GM19372 (cell line): ENCODE results near the gene FXN.
"Not testable (repeated sequence)": the region's sequence is repeated elsewhere in the genome, so short reads cannot be mapped to it uniquely, and the experiment has no call there.

Experiments used
- ATAC-seq: cut with Tn5 transposase; IDR thresholded peaks from one replicate; pipeline ENCODE4 v1.9.1; 2021; ENCODE audit warnings: mild to moderate bottlenecking, low read depth, moderate library complexity; ENCODE audit not compliant: unreplicated experiment

FXN gene

DNA sequence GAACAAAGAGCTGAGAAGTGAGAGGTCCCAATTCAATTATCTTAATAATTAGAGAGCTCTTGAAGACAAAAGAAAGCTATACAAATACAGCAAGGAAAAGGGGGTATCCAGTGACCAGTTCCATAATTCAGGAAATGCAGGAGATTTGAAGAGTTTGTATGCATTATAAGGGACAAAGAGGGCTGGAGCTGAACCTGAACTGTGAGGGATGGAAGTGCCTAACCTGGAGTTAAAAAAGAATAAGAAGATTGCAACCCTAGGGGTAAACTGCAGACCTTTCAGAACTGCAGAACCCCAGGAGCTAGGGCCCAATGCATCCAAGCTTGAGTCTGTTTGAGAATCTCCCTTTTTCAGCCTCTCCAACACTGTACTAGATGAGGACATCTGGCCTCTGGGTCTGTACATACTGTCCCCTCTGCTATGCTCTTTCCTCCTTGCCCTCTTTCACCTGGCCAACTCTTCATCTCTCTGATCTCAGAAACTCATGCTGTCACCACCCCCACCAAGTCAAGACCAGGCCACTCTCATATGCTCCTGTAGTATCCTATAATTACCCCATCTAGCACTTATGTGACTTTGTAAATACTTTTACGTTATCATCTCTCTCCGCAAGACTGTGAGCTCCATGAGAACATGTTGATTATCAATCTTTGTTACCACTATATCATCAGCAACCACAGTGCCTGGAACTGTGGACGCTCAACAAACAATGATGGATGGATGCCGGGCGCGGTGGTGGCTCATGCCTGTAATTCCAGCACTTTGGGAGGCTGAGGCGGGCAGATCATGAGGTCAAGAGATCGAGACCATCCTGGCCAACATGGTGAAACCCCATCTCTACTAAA lies 15.0 kb upstream of the FXN start:
- ATAC-seq, result no peak

DNA sequence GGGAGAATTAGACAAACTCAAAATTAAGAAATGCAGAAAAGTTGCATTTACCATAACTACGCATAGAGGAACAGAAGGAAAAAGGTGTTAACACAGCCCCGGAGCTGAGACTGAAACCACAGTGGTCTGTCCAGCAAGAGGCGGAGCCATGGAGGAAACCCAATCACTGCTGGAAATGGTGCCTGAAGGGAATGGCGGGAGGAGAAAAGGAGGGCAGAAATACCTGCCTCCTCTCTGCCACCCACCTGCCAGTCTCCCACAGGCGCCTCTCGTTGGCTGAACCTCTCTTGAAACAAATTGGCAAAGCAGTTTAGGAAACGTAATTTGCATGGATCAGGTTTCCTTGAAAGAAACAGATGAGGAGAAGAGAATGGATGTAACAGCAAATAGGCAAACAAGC lies 11.9 kb upstream of the FXN start:
- no peak for ATAC-seq

GRCh38 chr9:69027355-69028097 lies 8.0 kb upstream of the FXN start:
- peak; percentile 78 for ATAC-seq

DNA sequence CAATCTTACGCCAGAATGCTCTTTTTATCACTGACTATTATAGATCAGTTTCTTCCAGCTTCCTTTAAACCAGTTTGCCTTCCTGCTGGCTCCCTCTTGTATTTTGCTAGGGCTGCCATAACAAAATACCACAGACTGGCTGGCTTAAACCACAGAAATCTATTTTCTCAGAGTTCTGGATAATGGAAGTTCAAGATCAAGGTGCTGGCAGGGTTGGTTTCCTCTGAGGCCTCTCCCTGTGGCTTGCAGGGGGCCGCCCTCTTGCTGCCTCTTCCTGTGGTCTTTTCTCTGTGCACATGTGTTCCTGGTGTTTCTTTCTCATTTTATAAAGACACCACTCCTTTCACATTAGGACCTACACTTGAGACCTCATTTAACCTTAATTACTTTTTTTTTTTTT lies 6.8 kb upstream of the FXN start:
- ATAC-seq, result no peak

DNA sequence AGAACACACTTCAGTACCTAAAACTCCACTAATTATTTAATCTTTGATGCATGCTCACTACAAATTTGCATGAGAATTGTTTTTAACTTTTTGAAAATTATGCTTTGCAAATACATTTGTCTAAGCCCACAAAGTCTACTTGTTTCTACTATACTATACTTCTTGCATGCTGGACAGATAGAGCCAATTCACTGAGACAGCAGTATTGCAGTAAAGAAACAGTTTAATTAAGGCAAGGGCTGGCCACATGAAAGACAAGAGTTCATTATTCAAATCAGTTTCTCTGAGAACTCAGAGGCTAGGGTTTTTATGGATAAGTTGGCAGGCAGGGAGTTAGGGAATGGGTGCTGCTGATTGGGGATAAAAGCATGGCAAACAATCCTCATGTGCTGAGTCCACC lies 6.0 kb upstream of the FXN start:
- no peak for ATAC-seq

DNA sequence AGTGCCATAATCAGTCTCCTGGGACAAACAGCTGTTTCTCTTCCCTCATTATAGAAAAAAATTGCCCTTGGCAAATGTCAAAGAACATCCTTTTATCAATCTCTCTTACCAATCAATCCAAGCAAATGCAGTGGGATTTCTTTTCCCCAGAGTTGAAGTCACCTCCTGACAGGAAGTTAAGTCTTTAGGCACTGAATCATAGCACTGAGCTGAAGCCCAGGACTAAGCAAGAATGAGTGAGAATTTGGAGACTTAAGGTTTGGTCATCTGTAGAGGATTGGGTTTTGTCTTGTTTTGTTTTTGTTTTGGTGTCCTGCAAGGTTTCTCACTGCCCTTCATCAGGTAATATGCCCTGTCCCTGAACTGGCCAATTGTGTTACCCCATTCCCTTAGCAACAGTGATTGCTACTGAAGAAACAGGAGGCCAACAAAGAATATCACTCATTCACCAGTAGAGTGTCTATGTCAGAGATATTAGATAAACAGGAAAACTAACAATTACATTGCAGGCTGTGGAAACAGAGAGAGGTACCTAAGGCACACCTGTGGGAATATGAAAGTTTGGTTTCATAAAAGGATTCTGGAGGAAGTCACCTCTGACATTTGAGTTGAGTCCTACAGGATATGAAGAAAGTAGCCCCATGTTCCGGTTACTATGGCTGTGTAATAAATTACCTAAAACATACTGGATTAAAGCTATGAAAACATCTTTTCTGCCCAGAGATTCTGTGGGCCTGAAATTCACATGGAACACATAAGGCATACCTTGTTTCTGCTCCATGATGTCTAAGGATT lies 4.5 kb upstream of the FXN start:
- no peak for ATAC-seq

DNA sequence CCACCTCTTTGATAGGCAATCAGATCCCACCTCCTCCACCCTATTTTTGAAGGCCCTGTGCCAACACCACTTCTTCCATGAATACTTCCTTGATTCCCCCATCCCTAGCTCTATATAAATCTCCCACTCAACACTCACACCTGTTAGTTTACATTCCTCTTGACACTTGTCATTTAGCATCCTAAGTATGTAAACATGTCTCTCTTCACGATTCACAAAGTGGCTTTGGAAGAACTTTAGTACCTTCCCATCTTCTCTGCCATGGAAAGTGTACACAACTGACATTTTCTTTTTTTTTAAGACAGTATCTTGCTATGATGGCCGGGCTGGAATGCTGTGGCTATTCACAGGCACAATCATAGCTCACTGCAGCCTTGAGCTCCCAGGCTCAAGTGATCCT lies 1.5 kb upstream of the FXN start:
- no peak for ATAC-seq

GRCh38 chr9:69036309-69036708 lies 757 bp downstream of the FXN start:
- no peak for ATAC-seq

- no peak for ATAC-seq
These were observed 1.2 kb downstream of the FXN start for GRCh38 chr9:69036799-69037198.

DNA sequence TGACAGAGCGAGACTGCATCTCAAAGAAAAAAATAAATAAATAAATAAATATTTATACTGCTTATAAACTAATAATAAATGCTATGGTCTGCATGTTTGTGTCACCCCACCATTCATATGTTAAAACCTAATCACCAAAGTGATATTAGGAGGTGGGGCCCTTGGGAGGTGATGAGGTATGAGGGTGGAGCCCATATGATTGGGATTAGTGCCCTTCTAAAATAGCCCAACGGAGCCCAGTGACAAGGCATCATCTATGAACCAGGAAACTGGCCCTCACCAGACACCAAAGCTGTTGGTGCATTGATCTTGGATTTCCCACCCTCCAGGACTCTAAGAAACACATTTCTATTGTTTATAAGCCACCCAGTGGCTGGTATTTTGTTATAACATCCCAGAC lies 5.1 kb downstream of the FXN start:
- ATAC-seq, result no peak

- no peak for ATAC-seq
These were observed 9.0 kb downstream of the FXN start for GRCh38 chr9:69044240-69045219.

- no peak for ATAC-seq
These were observed 10.3 kb downstream of the FXN start for GRCh38 chr9:69045821-69046220.

GRCh38 chr9:69046723-69047122 lies 11.2 kb downstream of the FXN start:
- no peak for ATAC-seq

DNA sequence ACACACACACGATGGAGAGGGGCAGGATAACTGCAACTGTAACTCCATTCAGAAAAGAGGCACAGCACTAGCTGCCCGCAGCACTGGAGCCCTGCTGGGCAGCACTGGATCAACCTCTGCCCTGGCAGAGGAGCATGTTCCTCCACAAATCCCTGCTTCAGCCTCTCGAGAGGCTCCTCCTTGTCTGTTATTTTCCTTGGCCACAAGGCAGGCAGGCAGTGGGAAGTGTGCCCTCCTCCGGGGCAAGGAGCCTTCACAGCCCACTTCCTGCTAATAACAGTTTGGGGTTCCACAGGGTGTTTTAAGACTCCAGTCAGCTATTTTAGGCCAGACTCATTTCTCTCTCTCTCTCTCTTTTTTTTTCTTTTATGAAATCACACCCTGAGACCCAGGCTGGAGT lies 11.8 kb downstream of the FXN start:
- ATAC-seq, result no peak

GRCh38 chr9:69049094-69049493 lies 13.5 kb downstream of the FXN start:
- no peak for ATAC-seq

DNA sequence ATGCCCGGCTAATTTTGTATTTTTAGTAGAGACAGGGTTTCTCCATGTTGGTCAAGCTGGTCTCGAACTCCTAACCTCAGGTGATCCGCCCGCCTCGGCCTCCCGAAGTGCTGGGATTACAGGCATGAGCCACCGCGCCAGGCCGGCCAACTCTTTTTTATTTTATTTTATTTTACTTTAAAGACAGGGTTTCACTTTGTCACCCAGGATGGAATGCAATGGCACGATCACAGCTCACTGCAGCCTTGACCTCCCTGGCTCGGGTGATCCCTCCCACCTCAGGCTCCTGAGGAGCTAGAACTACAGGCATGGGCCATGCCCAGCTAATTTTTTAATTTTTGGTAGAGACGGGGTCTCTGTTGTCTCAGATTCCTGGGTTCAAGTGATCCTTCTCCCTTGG lies 15.4 kb downstream of the FXN start:
- not testable (repeated sequence) for ATAC-seq

- ATAC-seq, result no peak
These were observed 19.4 kb downstream of the FXN start for GRCh38 chr9:69054989-69055388.

GRCh38 chr9:69056191-69056815 lies 20.8 kb downstream of the FXN start:
- no peak for ATAC-seq

DNA sequence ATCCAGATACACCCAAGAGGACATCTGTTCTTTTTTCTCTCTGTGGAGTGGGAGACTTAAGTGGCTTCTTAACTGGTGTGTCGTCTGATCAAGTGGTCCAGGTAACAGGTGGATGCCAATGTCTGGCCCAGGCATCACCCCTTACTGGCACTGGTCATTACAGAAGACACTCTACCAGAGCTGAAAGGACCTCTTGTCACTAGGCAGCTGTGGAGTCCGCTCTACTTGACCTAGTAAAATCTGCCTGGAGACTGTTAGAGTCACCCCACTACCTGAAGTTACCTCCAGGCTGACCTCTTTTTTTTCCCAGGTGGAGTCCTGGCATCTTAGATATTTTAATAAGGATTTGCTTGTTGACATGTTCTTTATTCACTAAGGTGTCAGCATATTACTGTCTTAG lies 22.5 kb downstream of the FXN start:
- ATAC-seq, result no peak

- ATAC-seq, result no peak
These were observed 25.2 kb downstream of the FXN start for GRCh38 chr9:69060766-69061165.
